SIG-M5 treated with dmso at 0.1 percent for 504 hours (cell line): Measurements from ENCODE around the gene TSNAX.

ENCODE experiments used
- DNase-seq: peaks from one replicate; lab custom pipeline; 2025; ENCODE audit not compliant: unreplicated experiment; lab: John Stamatoyannopoulos, UW

The TSNAX gene

DNA sequence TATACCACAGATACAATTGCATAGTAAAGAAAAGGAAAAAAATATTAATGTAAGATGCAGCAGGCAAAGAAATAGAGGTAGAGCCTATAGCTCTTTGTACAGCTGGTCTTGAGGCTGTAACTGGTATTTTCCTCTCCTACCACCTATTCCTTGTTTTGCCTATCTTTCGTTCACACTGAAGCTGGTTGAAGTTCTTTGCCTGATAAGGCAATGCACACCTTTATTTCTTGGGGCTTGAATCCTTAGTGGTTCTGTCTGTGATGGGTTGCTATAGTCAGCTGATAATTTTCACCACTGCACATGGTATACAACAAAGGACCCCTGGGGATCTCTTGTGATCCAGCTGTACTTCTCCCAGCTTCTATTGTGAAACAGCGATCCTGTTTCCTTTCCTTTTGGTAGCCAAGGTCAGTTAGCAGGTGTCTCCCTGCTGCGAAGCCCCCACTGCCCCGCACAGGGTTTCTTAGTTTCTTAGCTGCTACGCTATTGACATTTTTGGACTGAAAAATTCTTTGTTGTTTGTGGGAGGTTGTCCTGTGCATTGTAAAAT is 9.9 kb upstream of the TSNAX start:
- DNase-seq: no peak

DNA sequence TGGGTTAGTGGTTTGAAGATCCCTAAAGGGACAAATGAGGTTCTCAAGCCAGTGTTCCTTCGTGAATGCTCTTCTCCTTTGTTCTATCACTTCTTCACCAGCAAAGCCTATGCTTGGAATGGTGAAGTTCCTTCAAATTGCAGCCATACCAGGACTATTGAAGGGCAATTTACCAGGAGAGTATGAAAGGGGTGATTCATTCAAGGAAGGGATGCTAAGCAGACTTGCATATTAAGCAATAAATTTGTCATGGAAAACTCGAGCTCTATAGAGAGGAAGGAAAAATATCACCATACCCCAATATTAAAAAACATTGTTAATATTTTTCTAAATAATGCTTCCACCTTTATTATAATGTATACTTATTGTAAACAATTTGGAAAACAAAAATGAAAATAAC is 9.3 kb upstream of the TSNAX start:
- no peak for DNase-seq

DNA sequence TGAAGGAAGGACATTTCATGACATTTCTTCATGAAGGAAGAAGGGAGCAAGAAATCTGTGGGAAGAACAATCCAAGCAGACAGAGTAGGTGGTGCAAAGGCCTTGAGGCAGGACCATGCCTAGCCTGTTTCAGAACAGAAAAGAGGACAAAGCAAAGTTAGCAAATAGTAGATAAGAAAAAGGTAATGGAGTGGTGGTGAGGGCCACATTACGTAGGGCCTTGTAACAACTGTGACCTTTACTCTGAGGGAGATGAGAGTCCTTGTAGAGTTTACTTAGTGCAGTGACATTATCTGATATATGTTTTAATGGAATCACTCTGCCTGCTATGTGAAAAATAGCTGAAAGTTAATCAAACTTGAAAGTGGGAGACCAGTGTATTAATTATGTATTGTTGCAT is 6.4 kb upstream of the TSNAX start:
- no peak for DNase-seq

DNA sequence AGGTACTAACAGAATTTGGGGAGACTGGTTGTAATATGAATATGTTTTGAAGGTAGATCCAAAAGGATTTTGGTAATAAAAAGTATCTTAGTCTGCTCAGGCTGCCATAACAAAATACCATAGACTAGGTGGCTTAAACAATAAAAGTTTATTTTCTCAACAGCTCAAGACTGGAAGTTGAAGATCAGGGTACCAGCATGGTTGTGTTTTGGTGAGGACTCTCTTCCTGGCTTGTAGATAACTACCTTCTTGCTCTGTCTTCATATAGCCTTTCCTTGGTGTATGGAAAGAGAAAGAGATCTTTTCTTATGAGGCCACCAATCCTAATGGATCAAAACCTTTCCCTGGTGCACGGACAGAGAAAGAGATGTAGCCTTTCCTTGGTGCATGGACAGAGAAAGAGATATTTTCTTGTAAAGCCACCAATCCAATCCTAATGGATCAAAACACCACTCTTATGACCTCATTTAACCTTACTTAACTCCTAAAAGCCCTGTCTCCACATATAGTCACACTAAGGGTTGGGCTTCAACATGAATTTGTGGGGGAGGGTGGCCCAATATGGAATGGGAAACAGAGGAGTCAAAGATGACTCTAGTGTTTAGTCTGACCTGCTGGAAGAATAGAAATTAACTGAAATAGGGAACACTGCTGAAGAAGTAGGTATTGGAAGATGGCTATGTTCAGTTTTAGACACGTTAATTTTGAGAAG is 5.4 kb upstream of the TSNAX start:
- DNase-seq: no peak

DNA sequence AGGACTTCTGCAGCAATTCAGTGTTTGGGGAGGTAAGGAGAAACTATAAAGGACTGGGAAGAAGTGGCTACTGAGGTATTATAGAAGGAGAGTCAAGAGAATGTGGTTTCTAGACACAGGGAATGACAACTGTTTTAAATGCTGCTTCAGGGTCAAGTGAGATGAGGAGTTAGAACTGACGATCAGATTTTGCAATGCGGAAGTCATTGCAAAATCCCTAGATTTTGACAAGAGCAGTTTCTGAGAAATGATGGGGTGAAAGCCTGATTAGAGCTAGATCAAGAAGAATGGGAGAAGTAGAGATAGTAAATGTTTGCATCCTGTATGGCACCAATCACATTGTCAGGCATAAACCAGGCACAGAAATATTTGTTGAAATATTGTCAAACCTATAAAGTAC is 4.7 kb upstream of the TSNAX start:
- peak; percentile 95 for DNase-seq

DNA sequence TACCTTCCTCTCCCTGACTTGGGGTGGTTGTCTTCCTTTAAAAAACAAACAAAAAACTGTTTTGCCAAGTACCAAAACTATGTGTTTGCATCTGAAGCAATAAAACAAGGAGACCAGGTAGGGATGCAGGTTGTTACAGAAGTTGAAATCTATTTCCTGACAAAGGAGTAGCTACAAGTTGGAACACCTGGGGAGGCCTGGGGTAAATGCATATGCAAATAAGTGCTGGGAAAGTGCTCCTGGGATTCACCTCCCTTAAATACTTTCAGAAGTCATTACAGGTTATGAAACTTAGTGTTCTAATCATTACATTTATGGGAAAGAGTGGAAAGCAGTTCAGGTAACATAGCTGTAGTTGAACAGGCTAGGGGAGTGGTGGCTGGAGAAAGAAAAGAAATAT is 1.9 kb upstream of the TSNAX start:
- DNase-seq: no peak

DNA sequence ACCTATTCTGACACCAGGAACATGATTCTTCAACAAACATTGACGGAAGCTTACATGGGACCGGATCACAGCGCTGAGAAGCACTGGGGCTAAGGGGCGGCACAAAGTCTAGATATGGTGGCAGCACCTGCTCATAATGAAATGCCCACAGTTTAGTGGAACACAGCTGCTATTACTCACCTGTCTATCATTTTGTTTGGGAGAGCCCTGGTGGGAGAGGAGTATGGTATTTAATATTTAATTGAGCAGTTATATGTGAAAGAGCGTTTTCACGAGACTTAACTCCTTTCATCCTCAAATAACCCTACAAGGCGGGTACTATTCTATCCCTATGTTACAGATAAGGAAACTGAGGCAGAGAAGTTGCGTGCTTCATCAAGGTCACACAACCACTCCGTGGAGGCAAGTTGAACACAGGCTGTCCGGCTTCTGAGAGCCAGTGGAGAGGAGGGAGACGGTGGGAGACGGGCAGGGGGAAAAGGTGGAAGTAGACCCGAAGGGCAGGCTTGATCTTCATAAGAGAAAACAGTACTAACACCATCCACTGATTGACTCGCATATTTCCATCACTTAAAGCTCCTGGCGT is 790 bp upstream of the TSNAX start:
- no peak for DNase-seq

DNA sequence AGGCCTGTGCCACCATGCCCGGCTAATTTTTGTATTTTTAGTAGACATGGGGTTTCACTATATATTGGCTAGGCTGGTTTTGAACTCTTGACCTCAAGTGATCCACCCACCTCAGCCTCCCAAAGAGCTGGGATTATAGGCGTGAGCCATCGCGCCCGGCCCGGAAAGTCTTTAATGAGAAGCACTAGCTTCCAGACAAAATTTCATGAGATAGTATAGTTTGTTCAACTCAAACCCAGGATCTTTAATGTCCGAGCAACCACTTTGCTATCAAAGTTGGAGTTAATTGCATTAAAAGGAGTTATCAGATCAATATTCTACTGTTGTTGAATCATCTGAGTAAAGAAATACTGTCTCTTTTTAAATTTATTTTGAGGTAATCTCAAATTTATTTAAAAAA is 4.8 kb downstream of the TSNAX start:
- DNase-seq: no peak

DNA sequence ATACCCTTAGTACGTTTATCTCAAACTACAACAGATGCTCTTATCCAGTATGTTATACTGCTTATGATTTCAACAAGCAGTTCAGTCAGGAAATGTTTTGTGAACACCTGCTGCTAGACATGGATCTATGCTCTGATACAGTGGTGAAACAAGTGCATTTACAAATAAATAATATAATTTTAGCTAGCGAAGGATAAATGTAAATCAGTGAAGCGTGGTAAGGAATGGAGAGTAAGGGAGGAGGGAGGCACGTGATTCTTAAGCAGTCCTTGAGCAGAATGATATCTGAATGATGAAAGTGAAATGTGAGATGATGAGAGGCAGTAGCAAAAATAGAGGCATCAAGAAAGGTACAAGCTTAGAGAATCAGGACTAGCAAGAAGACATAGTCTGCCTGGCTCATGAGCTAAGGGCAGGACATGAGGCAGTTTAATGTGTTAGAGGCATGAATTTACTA is 6.3 kb downstream of the TSNAX start:
- DNase-seq: no peak

DNA sequence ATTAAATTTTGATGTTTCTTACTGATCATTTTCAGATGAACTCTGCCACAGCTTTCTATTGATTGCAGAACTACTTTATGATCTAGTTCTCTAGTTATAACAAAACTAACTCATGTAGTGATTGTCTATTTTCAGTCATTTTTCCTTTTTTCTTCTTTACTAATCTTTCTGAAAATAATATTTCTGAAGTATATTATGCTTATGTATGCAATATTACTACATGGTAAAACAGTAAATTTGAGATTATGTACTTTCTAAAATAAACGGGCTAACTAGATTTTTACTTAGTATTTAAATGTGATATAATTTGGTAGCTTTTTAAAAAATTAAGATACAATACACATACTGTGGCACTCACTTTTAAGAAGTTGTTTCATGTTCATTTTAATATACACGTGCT is 7.6 kb downstream of the TSNAX start:
- no peak for DNase-seq

DNA sequence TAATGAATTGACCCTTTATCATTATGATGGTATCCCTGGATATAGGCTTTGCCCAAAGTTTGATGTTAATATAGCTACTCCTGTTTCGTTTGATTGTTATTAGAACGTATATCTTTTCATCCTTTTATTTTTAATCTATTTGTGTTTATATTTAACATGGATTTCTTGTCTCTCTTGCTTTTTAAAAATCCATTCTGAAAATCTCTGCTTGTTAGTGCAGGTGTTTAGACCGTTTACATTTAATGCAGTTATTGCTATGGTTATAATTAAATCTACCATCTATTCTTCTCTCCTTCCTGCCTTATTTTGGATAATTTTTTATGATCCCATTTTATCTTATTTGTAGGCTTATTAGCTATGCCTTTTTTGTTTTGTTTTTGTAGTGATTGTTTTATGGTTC is 12.4 kb downstream of the TSNAX start:
- DNase-seq: no peak

DNA sequence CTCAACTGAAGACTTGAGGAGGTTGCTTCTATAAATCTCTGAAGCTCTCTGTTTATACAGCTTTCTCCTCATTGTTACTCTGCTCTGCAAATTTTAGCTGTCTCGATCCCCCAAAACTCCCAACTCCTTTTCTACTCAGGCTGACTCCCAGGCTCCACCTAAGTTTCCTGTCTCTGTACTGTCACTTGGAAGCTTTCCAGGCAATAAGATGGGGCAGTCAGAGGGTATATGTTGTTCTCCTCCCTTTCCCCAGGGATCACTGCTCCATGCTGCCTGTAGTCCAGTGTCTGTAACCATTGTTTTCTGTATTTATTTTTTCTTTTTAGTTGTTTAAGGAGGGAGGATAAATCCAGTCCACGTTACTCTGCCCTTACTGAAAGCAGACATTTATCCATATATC is 13.4 kb downstream of the TSNAX start:
- no peak for DNase-seq

DNA sequence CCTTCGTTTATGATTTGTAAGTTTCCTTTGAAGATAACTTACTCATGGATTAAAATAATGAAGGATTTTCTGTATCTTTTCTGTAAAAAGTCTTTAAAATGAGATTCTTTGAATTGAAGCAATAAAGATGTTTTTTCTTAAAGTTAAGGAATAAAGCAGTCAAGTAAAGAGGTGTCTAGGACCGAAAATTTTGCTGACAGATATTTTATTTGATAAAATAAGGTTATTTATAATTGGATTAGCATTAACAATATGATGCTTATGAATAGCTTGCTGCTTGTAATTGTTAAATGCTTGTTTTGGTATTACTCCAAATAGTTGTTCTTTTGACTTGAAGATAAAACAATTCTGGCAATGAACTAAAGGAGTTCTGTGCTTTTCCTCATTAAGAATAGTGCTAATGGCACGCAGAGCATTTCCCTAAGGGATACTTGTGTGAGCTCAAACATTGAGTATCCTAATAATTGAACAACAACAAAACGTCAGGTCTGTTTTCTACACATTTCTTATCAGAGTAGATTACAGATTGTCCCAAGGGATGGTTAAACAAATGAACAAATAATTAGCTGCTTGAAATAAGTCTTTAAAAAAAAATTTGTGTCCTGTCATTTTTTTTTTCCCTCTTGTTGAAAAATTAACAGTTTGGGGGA is 16.6 kb downstream of the TSNAX start:
- DNase-seq: no peak

DNA sequence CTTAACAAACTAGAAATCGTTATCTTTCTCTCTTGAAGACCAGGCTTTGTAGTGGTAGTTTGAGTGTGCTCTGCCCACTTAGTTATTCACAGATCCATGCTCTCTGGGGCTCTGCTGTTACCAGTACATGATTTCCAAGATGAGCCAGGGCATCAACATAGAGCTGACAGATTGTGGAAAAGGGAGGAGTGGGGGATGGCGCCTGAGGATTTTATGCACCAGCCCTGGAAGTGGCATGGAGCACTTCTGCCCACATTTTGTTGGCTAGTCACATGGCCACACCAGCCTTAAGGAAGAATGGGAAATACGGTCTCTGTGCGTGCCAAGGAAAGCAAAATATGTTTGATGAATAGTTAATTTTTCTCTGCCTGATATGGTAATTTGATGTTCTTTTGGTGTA is 18.2 kb downstream of the TSNAX start:
- DNase-seq: no peak

DNA sequence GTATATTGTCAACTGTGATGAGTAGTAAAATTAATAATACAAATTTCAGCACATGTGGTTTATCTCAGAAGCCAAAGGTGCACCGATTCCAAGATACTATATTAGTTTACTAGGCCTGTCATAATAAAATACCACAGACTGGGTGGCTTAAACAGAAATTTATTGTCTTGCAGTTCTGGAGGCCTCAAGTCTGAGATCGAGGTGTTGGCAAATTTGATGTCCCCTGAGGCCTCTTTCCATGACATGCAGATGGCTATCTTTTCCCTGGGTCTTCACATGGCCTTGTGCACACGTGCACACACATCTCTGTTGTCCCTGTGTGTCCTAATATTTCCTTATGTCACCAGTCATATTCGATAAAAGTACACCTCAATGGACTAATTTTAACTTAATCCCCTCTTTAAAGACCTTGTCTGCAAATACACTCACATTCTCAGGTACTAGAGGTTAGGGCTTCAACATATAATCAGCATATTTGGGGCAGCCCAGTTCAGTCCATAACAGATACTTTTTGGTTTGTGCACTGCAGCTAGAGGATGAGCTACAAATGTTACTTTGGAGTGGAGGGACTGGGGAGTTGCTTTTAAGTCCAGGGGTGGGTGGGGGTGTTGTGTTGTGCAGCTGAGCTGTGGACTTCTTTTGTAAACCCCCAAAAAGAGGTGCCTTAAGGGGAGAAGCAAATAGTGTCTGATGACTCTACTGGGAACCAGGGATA is 21.4 kb downstream of the TSNAX start:
- DNase-seq: no peak

DNA sequence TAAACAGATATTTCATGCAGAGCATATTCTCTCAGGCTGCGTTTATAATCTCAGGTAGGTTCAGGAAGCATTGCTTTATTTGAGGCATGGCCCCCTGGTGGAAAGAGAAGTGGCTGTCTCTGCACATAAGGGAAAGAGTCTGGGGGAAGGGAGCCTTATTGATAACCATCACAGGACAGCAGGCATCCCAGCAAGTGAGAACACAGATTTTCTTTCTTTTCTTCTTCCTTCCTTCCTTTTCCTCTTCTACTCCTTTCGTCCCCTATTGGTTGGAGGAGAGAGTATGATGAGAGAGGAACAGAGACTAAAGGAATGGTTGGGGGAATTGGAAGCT is 21.9 kb downstream of the TSNAX start:
- peak; percentile 16 for DNase-seq

DNA sequence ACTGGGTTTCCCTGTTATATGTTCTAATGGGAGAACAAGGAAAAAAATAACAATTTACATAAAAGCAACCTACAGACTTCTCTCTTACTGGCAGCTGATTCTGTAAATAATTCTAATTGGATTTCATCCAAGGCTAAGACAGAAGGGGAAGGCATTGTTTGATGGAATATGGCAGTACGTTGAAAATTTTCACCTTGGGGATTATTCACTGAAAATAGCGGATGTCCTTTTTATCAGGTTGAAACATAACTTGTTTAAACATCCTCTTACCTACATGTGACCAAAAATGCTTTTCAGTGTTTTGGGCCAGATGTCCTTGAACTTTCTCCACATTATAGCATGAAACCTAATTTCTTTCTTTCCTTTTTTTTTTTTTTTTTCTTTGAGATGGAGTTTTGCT is 24.9 kb downstream of the TSNAX start:
- DNase-seq: no peak

DNA sequence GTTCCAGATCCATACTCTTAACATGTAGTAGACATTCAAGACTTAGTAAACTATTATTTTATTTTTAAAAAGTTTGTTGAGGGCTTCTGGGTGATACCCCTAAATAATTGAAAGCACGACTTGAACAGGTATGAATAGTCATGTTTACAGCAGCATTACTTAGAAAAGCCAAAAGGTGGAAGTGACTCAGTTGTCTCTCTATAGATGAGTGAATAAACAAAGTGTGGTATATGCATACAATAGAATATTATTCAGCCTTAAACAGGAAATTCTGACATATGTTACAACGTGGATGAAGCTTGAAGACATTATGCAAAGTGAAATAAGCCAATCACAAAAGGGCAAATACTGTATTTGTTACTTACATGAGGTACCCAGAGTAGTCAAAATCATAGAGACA is 26.5 kb downstream of the TSNAX start:
- DNase-seq: no peak

DNA sequence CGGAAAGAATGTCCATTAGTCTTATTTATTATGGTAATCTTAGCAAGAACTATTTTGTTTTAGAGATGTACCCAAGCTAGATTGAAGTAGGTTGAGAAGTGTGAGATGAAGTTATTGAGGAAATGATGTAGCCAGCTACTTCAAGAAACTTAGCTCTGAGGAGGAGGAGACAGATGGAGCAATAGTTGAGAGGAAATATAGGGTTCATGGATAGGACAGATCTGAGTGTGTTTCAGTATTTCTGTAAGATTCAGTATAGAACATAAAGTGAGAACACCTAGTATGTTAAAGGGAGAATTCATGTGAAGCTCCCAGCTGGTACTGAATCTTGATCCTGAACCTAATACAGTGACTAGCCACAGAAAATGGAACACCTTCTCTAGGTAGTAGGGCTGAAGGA is 28.9 kb downstream of the TSNAX start:
- DNase-seq: peak; percentile 66

DNA sequence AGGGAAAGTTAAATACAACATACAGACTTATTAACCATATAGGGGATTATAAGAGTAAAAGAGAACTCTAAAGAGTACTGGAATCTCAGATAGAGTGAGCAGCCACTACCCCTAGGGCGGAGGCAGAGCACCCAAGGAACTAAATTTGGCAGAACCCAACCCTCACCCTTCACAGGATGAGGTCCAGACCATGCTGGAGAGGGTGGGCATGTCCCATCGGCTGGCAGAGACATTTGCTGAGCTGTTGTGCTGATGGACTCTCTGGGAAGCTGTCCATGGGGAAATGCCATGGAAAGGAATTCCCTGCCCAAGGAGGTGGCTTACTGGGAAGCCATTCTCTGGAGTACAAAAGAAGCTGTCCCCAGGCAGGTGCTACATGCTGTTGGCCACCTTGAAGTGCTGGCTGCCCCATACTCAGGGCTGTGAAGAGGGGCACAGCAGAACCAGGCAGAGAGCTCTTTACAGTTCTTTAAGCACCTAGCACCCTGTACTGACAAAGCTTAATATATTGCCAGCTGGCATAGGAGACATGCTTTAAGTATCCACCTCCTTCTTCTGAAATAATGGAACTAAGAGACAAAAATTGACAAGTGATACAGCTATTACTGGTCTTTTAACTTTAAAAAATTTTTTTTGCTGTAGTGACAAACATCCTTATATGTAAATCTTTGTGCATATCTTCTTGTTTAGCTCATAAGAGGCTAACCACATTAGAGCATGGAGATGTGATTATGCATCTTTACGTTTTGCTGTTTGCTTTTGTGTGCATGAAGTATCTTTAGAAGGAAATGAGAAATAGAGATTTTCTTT is 29.6 kb downstream of the TSNAX start:
- DNase-seq: no peak

DNA sequence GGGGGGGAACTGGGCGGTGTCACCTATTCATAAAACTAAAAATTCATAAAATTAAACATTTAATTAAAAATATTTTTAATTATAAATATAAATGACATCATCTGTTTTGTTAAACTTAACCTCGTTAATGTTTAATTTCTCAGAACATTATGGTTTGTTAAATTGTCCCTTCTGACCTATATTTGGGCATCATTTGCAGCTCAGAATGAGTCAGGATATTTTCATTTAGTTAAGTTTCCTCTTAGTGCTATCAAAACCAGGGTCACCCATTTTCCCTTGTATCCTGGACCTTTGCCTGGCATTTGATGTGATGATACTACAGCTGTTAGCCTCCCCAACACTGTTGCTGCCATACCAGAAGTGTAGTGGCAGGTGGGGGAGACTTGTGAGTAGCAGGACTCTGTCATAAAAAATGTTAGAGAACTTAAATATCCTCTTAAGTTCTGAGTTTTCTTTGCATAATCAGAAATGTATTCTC is 30.3 kb downstream of the TSNAX start:
- no peak for DNase-seq
